Upper lobe of left lung (tissue), 6 donors: ENCODE measurements around the gene SDHD. TPM values are rescaled to one million over a fixed set of nuclear protein-coding genes. Genes with fewer than 3 reads are reported as not detected.
"Not testable (repeated sequence)": the region's sequence is repeated elsewhere in the genome, so short reads cannot be mapped to it uniquely, and the experiment has no call there.

Source experiments
- ATAC-seq, 2 donors: fragments of 200-7000 bp; cut with Tn5 transposase; one replicate each; pipeline ENCODE4 v1.9.1; 2022; ENCODE audit warnings: mild to moderate bottlenecking in 2 of 2, moderate library complexity in 2 of 2; ENCODE audit not compliant: low FRiP score in 2 of 2
- DNase-seq, 2 donors: peaks; one replicate each; pipeline ENCODE4 v3.0.0-alpha.2; 2019 to 2020
- H3K27ac ChIP-seq, 4 donors: fragments of 200-600 bp; sonication (generic); one replicate each; pipeline ENCODE4 v1.5.1; 2016 to 2019
- H3K27me3 ChIP-seq, 4 donors: fragments of 200-600 bp; sonication (generic); one replicate each; pipeline ENCODE4 v1.5.1; 2017 to 2019
- H3K36me3 ChIP-seq, 4 donors: fragments of 200-600 bp; sonication (generic); one replicate each; pipeline ENCODE4 v1.5.1; 2016 to 2019
- H3K4me1 ChIP-seq, 4 donors: fragments of 200-600 bp; sonication (generic); one replicate each; pipeline ENCODE4 v1.5.1; 2018 to 2019
- H3K4me3 ChIP-seq, 4 donors: fragments of 200-600 bp; sonication (generic); one replicate each; pipeline ENCODE4 v1.5.1; 2017 to 2019; ENCODE audit warnings: mild to moderate bottlenecking in 2 of 4, moderate library complexity in 1 of 4
- H3K9me3 ChIP-seq, 4 donors: fragments of 200-600 bp; sonication (generic); one replicate each; pipeline ENCODE4 v1.5.1; 2018 to 2019
- EP300 ChIP-seq, 4 donors: sonication (generic); formaldehyde crosslinking; IDR thresholded peaks; one replicate each; pipeline ENCODE4 v1.5.1; 2017; ENCODE audit warnings: antibody characterized with exemption in 4 of 4, control low read depth in 2 of 4
- POLR2A ChIP-seq, 4 donors: fragments of 450-650 bp; IDR thresholded peaks; one replicate each; pipeline ENCODE4 v1.5.1; 2016 to 2017; ENCODE audit warnings: antibody characterized with exemption in 4 of 4, mild to moderate bottlenecking in 2 of 4
- POLR2AphosphoS5 ChIP-seq, 2 donors: sonication (generic); formaldehyde crosslinking; IDR thresholded peaks; one replicate each; pipeline ENCODE4 v1.5.1; 2017; ENCODE audit warnings: antibody characterized with exemption in 2 of 2
- WGBS, 2 donors: methylation state at CpG; one replicate each; pipeline ENCODE4 v1.1.5; 2017 to 2018; 5-methylcytosine and 5-hydroxymethylcytosine counted together
- total RNA-seq, 6 donors: library from RNA; depleted of rRNA in 4 of 6; stranded (reverse); fragments of >200 nt in 4 of 6; gene quantifications; one replicate each; pipeline versions ENCODE4 v1.1.0 to v1.2.1, GENCODE V29; 2016 to 2021
- TF ChIP-seq, protein P1 (sequence below), 6 experiments: fragments of 450-650 bp in 4 of 6; fragments of 200-600 bp in 2 of 6; sonication (generic) in 2 of 6; IDR thresholded peaks; one replicate each; pipeline ENCODE4 v1.5.1; 2016 to 2019; ENCODE audit warnings: antibody characterized with exemption in 6 of 6
- donor health status: DM: no; HTN: no; CAD: no; lungs with moderate emphysema.
- donor health status: DM: no; HTN: yes; CAD: no; lungs with severe emphysema.

The SDHD gene
- total RNA-seq, 6 donors from 2014 or later, result 27.5 to 107 (median 78.8) TPM

DNA sequence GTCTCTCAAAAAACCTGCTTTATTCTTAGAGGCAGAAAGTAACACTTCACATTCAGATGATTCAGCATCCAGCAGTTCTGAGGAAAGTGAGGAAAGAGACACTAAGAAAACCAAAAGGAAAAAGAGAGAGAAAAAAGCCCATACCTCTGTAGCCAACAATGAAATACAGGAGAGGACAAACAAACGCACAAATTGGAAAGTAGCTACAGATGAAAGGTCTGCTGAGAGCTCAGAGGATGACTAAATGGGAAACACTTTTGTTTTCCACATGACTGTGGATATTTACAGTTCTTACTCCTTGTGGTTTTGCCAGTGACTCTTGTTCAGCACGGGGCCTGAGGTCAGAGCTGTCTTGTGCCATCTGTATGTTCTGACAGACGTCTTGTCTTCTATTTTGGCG lies 3.9 kb upstream of the SDHD start:
- Histone ChIP-seq H3K9me3 (no peaks in the 10 kb centered on the region), H3K27me3 (no peaks in the 10 kb centered on the region), H3K36me3 (peaks cover 23 to 74% (median 49%) of the 10 kb centered on the region in 4 donors), H3K27ac (no peak overlapping the region), H3K4me1 (peaks cover 12 to 19% (median 14%) of the 10 kb centered on the region in 4 donors), H3K4me3 (no peak overlapping the region)
- DNase-seq (no peak), ATAC-seq (no peak)
- TF ChIP-seq, protein P1, sequence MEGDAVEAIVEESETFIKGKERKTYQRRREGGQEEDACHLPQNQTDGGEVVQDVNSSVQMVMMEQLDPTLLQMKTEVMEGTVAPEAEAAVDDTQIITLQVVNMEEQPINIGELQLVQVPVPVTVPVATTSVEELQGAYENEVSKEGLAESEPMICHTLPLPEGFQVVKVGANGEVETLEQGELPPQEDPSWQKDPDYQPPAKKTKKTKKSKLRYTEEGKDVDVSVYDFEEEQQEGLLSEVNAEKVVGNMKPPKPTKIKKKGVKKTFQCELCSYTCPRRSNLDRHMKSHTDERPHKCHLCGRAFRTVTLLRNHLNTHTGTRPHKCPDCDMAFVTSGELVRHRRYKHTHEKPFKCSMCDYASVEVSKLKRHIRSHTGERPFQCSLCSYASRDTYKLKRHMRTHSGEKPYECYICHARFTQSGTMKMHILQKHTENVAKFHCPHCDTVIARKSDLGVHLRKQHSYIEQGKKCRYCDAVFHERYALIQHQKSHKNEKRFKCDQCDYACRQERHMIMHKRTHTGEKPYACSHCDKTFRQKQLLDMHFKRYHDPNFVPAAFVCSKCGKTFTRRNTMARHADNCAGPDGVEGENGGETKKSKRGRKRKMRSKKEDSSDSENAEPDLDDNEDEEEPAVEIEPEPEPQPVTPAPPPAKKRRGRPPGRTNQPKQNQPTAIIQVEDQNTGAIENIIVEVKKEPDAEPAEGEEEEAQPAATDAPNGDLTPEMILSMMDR (IDR thresholded peaks at IDR 0.05), result no peak
- no peak for TF ChIP-seq POLR2A (IDR thresholded peaks at IDR 0.05)
- no peak for TF ChIP-seq POLR2AphosphoS5 (IDR thresholded peaks at IDR 0.05)
- no peak for TF ChIP-seq EP300 (IDR thresholded peaks at IDR 0.05)
- WGBS, 2 donors, result 78 to 80% methylated on average over 4 of the region's 4 CpGs

DNA sequence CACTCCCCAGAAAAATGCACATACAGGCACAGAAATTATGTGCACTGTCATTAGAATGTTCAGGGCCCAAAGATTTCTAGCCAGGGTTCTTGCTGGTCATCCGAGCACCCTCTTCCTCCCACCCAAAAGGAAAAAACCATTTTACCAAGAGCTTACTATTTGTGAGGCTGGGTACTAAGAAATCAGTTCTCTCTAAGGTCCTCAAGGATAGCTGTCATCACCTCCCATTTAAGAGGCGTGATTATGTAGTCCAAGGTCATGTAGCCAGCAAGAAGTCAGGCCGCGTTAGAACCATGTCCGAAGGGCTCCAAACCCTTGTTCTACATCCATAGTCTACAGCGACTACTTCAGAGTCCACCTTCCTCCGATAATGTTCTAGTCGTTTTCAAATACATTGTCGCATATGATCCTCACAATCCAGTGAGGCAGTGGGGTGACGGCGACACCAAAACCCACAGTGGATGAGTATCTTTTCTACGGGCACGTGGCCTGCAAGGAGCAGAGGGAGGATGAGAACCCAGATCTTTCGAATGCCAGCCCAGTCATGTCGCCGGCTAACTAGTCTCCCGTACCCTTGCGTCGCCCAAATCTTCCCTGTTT lies 751 bp upstream of the SDHD start:
- no peak for TF ChIP-seq EP300 (IDR thresholded peaks at IDR 0.05)
- TF ChIP-seq, protein P1 (IDR thresholded peaks at IDR 0.05), result no peak
- TF ChIP-seq POLR2AphosphoS5 (IDR thresholded peaks at IDR 0.05), result no peak
- TF ChIP-seq POLR2A (IDR thresholded peaks at IDR 0.05), result no peak
- 6 to 10% methylated on average over 18 to 19 of the region's 19 CpGs for WGBS, 2 donors
- DNase-seq, result peak in 1 of 2 donors; percentile 27

DNA sequence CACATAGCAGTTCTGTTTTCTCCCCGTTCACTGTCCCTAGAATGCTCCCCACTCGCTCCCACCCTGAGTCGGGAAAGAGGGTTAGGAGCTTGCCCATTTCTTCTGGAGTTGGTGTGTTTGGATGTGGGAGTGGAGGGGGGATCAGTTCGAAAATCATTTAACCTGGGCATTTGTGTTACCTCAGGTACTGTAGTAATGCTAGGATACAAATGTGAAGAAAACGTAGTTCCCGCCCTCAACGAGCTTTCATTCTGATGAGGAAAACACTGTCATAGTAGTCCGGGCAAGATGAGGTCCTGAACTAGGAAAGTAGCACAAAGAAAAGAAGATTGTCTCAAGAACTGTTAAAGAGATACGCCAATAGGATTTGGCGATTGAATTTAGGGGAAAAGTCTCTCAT lies 539 bp downstream of the SDHD start:
- Histone ChIP-seq H3K27ac (peak overlapping the region; percentile 77 to 84 (median 84)), H3K4me1 (peaks cover 25 to 38% (median 33%) of the 10 kb centered on the region in 4 donors), H3K9me3 (no peaks in the 10 kb centered on the region), H3K4me3 (peak overlapping the region; percentile 56 to 82 (median 73)), H3K36me3 (peaks cover 28 to 73% (median 52%) of the 10 kb centered on the region in 4 donors), H3K27me3 (no peaks in the 10 kb centered on the region)
- 16% methylated on average over 10 of the region's 10 CpGs for WGBS, 2 donors
- TF ChIP-seq, protein P1 (IDR thresholded peaks at IDR 0.05), result no peak
- no peak for TF ChIP-seq EP300 (IDR thresholded peaks at IDR 0.05)
- TF ChIP-seq POLR2AphosphoS5 (IDR thresholded peaks at IDR 0.05), result no peak
- no peak for TF ChIP-seq POLR2A (IDR thresholded peaks at IDR 0.05)
- ATAC-seq (no peak), DNase-seq (no peak)

More for the DNA sequence above, 751 bp upstream of the SDHD start:
- Histone ChIP-seq H3K27ac (peak overlapping the region; percentile 77 to 84 (median 84)), H3K9me3 (no peaks in the 10 kb centered on the region), H3K4me3 (peak overlapping the region; percentile 56 to 82 (median 73)), H3K27me3 (no peaks in the 10 kb centered on the region), H3K4me1 (peaks cover 25 to 38% (median 33%) of the 10 kb centered on the region in 4 donors), H3K36me3 (peaks cover 25 to 73% (median 44%) of the 10 kb centered on the region in 4 donors)
- peak; percentile 56 to 73 for ATAC-seq

DNA sequence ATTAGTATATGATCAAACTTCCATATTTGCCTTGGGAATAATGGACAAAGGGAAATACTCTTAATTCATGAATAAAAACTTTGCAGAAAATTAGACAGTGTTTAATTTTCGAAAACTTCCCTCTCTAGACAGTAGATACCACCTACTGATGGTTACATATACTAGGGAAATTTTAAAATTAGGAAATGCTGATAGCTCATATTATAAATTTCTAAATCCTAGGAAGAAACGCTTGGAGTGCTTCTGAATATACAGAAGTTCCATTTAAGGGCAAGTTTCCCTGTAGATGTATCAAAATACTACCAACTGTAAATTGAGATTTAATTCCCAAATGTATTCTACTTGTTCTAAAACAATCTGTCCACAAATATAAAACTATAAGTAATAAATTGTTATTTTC lies 8.6 kb downstream of the SDHD start:
- not testable (repeated sequence) for H3K9me3 ChIP-seq, DNase-seq, H3K4me1 ChIP-seq, H3K27me3 ChIP-seq, ATAC-seq, H3K4me3 ChIP-seq, H3K27ac ChIP-seq
- 92% methylated on average over 2 of the region's 2 CpGs for WGBS, 2 donors
- peaks cover 24 to 77% (median 48%) of the 10 kb centered on the region in 4 donors for H3K36me3 ChIP-seq

DNA sequence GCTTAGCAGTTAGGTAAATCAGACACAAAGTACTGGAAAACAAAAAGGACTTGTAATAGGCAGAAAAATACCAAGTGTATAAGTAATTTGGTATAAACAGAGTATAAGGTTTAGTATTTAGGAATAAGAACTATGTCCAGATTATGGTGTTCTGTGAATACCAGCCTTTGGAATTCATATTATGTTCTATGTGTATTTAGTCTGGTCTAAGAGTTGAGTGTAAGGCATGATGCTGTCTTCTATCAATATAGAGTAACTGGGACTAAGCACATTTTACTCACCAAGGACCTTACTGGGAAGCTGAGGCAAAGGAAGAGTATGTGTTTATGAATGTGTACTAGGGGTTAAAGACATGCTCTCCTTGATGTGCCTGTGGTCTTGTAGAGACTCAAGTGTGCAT lies 9.5 kb downstream of the SDHD start:
- H3K36me3 ChIP-seq, result peaks cover 15 to 68% (median 41%) of the 10 kb centered on the region in 4 donors

More for the DNA sequence above, 9.5 kb downstream of the SDHD start:
- Histone ChIP-seq H3K4me3 (no peak overlapping the region), H3K4me1 (no peaks in the 10 kb centered on the region), H3K27ac (no peak overlapping the region), H3K9me3 (no peaks in the 10 kb centered on the region), H3K27me3 (no peaks in the 10 kb centered on the region)
- ATAC-seq, result no peak
- no peak for TF ChIP-seq POLR2AphosphoS5 (IDR thresholded peaks at IDR 0.05)
- TF ChIP-seq, protein P1 (IDR thresholded peaks at IDR 0.05), result no peak
- no peak for TF ChIP-seq EP300 (IDR thresholded peaks at IDR 0.05)
- no peak for TF ChIP-seq POLR2A (IDR thresholded peaks at IDR 0.05)
- DNase-seq, result no peak
